B cell (primary cell): ENCODE data around the gene AIMP1.

ENCODE experiments used
- EZH2 ChIP-seq: IDR thresholded peaks from 2 replicates; pipeline ENCODE4 v1.6.1; 2012; ENCODE audit warnings: borderline replicate concordance, low read depth, mild to moderate bottlenecking, moderate library complexity, low read length; ENCODE audit not compliant: insufficient read depth, poor library complexity, severe bottlenecking
- TF ChIP-seq, protein P1 (sequence below): fragments of 200-600 bp; IDR thresholded peaks from one replicate; pipeline ENCODE4 v1.8.0; 2022; ENCODE audit warnings: antibody characterized with exemption, mild to moderate bottlenecking

DNA sequence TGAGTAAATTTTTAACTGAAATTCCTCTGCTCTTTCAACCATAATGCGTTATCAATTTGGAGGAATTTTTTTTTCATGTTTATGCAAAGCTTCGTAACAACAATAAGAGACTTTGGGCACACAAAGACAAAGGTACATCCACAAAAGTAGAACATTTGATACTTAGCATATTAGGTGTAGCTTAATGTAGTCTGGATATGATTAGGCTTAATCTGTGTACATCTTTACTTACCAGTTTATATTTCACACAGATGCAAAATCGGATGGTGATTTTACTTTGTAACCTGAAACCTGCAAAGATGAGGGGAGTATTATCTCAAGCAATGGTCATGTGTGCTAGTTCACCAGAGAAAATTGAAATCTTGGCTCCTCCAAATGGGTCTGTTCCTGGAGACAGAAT, 20.3 kb downstream of the AIMP1 start:
- TF ChIP-seq, protein P1, sequence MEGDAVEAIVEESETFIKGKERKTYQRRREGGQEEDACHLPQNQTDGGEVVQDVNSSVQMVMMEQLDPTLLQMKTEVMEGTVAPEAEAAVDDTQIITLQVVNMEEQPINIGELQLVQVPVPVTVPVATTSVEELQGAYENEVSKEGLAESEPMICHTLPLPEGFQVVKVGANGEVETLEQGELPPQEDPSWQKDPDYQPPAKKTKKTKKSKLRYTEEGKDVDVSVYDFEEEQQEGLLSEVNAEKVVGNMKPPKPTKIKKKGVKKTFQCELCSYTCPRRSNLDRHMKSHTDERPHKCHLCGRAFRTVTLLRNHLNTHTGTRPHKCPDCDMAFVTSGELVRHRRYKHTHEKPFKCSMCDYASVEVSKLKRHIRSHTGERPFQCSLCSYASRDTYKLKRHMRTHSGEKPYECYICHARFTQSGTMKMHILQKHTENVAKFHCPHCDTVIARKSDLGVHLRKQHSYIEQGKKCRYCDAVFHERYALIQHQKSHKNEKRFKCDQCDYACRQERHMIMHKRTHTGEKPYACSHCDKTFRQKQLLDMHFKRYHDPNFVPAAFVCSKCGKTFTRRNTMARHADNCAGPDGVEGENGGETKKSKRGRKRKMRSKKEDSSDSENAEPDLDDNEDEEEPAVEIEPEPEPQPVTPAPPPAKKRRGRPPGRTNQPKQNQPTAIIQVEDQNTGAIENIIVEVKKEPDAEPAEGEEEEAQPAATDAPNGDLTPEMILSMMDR, result no peak
- no peak for TF ChIP-seq EZH2
